ENCODE data around the gene C1orf122.

Gene C1orf122

GRCh38 chr1:37776946-37777516 is 30.6 kb upstream of the C1orf122 start:
- no peaks in the 10 kb centered on the region for H3K27me3 ChIP-seq (ENCODE audit: control insufficient read depth, insufficient read depth, low read length)
- H3K9ac ChIP-seq (ENCODE audit: low read depth, low read length) = no peak overlapping the region
- H3K9me3 ChIP-seq (ENCODE audit: control insufficient read depth, insufficient read depth, low read length) = no peaks in the 10 kb centered on the region
- no peaks in the 10 kb centered on the region for H3K4me1 ChIP-seq (ENCODE audit: control insufficient read depth, insufficient read depth, low read length)
- H3K36me3 ChIP-seq (ENCODE audit: control insufficient read depth, insufficient read depth, low read length) = no peaks in the 10 kb centered on the region
- H3K4me3 ChIP-seq (ENCODE audit: low read depth, low read length) = no peak overlapping the region
- H3K27ac ChIP-seq (ENCODE audit: low read depth, low read length) = no peak overlapping the region

GRCh38 chr1:37778654-37779053 is 28.9 kb upstream of the C1orf122 start:
- Histone ChIP-seq H3K4me3 (ENCODE audit: low read depth, low read length) (no peak overlapping the region), H3K9ac (ENCODE audit: low read depth, low read length) (no peak overlapping the region), H3K36me3 (ENCODE audit: control insufficient read depth, insufficient read depth, low read length) (no peaks in the 10 kb centered on the region), H3K9me3 (ENCODE audit: control insufficient read depth, insufficient read depth, low read length) (no peaks in the 10 kb centered on the region), H3K27ac (ENCODE audit: low read depth, low read length) (no peak overlapping the region), H3K4me1 (ENCODE audit: control insufficient read depth, insufficient read depth, low read length) (no peaks in the 10 kb centered on the region), H3K27me3 (ENCODE audit: control insufficient read depth, insufficient read depth, low read length) (no peaks in the 10 kb centered on the region)

- H3K27me3 ChIP-seq (ENCODE audit: control insufficient read depth, insufficient read depth, low read length) = no peaks in the 10 kb centered on the region
- no peak overlapping the region for H3K4me3 ChIP-seq (ENCODE audit: low read depth, low read length)
- no peak overlapping the region for H3K9ac ChIP-seq (ENCODE audit: low read depth, low read length)
- H3K36me3 ChIP-seq (ENCODE audit: control insufficient read depth, insufficient read depth, low read length) = no peaks in the 10 kb centered on the region
- H3K9me3 ChIP-seq (ENCODE audit: control insufficient read depth, insufficient read depth, low read length) = no peaks in the 10 kb centered on the region
- H3K27ac ChIP-seq (ENCODE audit: low read depth, low read length) = no peak overlapping the region
- no peaks in the 10 kb centered on the region for H3K4me1 ChIP-seq (ENCODE audit: control insufficient read depth, insufficient read depth, low read length)
These were observed 25.1 kb upstream of the C1orf122 start for GRCh38 chr1:37782491-37782890.

GRCh38 chr1:37792943-37793686 is 14.5 kb upstream of the C1orf122 start:
- peaks cover 6% of the 10 kb centered on the region; the same call in 1 of the 2 replicates for H3K4me1 ChIP-seq (ENCODE audit: control insufficient read depth, insufficient read depth, low read length)

GRCh38 chr1:37793773-37794371 is 13.7 kb upstream of the C1orf122 start, which contains the start of gene MANEAL:
Gene MANEAL (plus strand): TSS chr1:37793847. CDS start chr1:37794183, 336 bp downstream.
- peaks cover 36% of the 10 kb centered on the region for H3K27me3 ChIP-seq (ENCODE audit: control insufficient read depth, insufficient read depth, low read length)
- peak within 1 kb of the TSS; percentile 78 for H3K4me3 ChIP-seq (ENCODE audit: low read depth, low read length)
- H3K9me3 ChIP-seq (ENCODE audit: control insufficient read depth, insufficient read depth, low read length) = no peaks in the 10 kb centered on the region
- H3K27ac ChIP-seq (ENCODE audit: low read depth, low read length) = no peak within 1 kb of the TSS
- H3K9ac ChIP-seq (ENCODE audit: low read depth, low read length) = peak within 1 kb of the TSS; percentile 43; the same call in 1 of the 2 replicates
- peaks cover 6% of the 10 kb centered on the region; the same call in 1 of the 2 replicates for H3K4me1 ChIP-seq (ENCODE audit: control insufficient read depth, insufficient read depth, low read length)
- peaks cover 15% of the 10 kb centered on the region for H3K36me3 ChIP-seq (ENCODE audit: control insufficient read depth, insufficient read depth, low read length)

More at GRCh38 chr1:37792943-37793686, 14.5 kb upstream of the C1orf122 start:
- Histone ChIP-seq H3K27me3 (ENCODE audit: control insufficient read depth, insufficient read depth, low read length) (peaks cover 38% of the 10 kb centered on the region), H3K4me3 (ENCODE audit: low read depth, low read length) (peak overlapping the region; percentile 33; the same call in 1 of the 2 replicates), H3K27ac (ENCODE audit: low read depth, low read length) (no peak overlapping the region), H3K36me3 (ENCODE audit: control insufficient read depth, insufficient read depth, low read length) (peaks cover 12% of the 10 kb centered on the region), H3K9me3 (ENCODE audit: control insufficient read depth, insufficient read depth, low read length) (no peaks in the 10 kb centered on the region), H3K9ac (ENCODE audit: low read depth, low read length) (no peak overlapping the region)

- H3K4me3 ChIP-seq (ENCODE audit: low read depth, low read length) = peak overlapping the region; percentile 78
- peaks cover 36% of the 10 kb centered on the region for H3K27me3 ChIP-seq (ENCODE audit: control insufficient read depth, insufficient read depth, low read length)
- no peak overlapping the region for H3K9ac ChIP-seq (ENCODE audit: low read depth, low read length)
- H3K36me3 ChIP-seq (ENCODE audit: control insufficient read depth, insufficient read depth, low read length) = peaks cover 23% of the 10 kb centered on the region
- H3K27ac ChIP-seq (ENCODE audit: low read depth, low read length) = no peak overlapping the region
- no peaks in the 10 kb centered on the region for H3K9me3 ChIP-seq (ENCODE audit: control insufficient read depth, insufficient read depth, low read length)
- H3K4me1 ChIP-seq (ENCODE audit: control insufficient read depth, insufficient read depth, low read length) = peaks cover 6% of the 10 kb centered on the region; the same call in 1 of the 2 replicates
These were observed 12.9 kb upstream of the C1orf122 start for GRCh38 chr1:37794372-37795339.

- Histone ChIP-seq H3K36me3 (ENCODE audit: control insufficient read depth, insufficient read depth, low read length) (peaks cover 31% of the 10 kb centered on the region), H3K27me3 (ENCODE audit: control insufficient read depth, insufficient read depth, low read length) (peaks cover 36% of the 10 kb centered on the region), H3K9me3 (ENCODE audit: control insufficient read depth, insufficient read depth, low read length) (no peaks in the 10 kb centered on the region), H3K27ac (ENCODE audit: low read depth, low read length) (no peak overlapping the region), H3K4me3 (ENCODE audit: low read depth, low read length) (peak overlapping the region; percentile 78), H3K9ac (ENCODE audit: low read depth, low read length) (no peak overlapping the region), H3K4me1 (ENCODE audit: control insufficient read depth, insufficient read depth, low read length) (peaks cover 6% of the 10 kb centered on the region; the same call in 1 of the 2 replicates)
These were observed 12.1 kb upstream of the C1orf122 start for GRCh38 chr1:37795340-37796125.

GRCh38 chr1:37797750-37798345 is 9.7 kb upstream of the C1orf122 start:
- Histone ChIP-seq H3K4me3 (ENCODE audit: low read depth, low read length) (no peak overlapping the region), H3K27ac (ENCODE audit: low read depth, low read length) (no peak overlapping the region), H3K4me1 (ENCODE audit: control insufficient read depth, insufficient read depth, low read length) (peaks cover 6% of the 10 kb centered on the region; the same call in 1 of the 2 replicates), H3K9ac (ENCODE audit: low read depth, low read length) (no peak overlapping the region), H3K27me3 (ENCODE audit: control insufficient read depth, insufficient read depth, low read length) (peaks cover 22% of the 10 kb centered on the region), H3K9me3 (ENCODE audit: control insufficient read depth, insufficient read depth, low read length) (no peaks in the 10 kb centered on the region), H3K36me3 (ENCODE audit: control insufficient read depth, insufficient read depth, low read length) (peaks cover 48% of the 10 kb centered on the region)

- Histone ChIP-seq H3K4me1 (ENCODE audit: control insufficient read depth, insufficient read depth, low read length) (peaks cover 4% of the 10 kb centered on the region; the same call in 1 of the 2 replicates), H3K36me3 (ENCODE audit: control insufficient read depth, insufficient read depth, low read length) (peaks cover 82% of the 10 kb centered on the region), H3K9ac (ENCODE audit: low read depth, low read length) (no peak overlapping the region), H3K27ac (ENCODE audit: low read depth, low read length) (no peak overlapping the region), H3K4me3 (ENCODE audit: low read depth, low read length) (no peak overlapping the region), H3K27me3 (ENCODE audit: control insufficient read depth, insufficient read depth, low read length) (no peaks in the 10 kb centered on the region), H3K9me3 (ENCODE audit: control insufficient read depth, insufficient read depth, low read length) (no peaks in the 10 kb centered on the region)
These were observed 5.2 kb upstream of the C1orf122 start for GRCh38 chr1:37802439-37802838.
